ENCODE measurements around the gene PODN. TPM values are rescaled to one million over a fixed set of nuclear protein-coding genes. Genes with fewer than 3 reads are reported as not detected.

PODN gene
- total RNA-seq, 1 donor, result 9.1 TPM

DNA sequence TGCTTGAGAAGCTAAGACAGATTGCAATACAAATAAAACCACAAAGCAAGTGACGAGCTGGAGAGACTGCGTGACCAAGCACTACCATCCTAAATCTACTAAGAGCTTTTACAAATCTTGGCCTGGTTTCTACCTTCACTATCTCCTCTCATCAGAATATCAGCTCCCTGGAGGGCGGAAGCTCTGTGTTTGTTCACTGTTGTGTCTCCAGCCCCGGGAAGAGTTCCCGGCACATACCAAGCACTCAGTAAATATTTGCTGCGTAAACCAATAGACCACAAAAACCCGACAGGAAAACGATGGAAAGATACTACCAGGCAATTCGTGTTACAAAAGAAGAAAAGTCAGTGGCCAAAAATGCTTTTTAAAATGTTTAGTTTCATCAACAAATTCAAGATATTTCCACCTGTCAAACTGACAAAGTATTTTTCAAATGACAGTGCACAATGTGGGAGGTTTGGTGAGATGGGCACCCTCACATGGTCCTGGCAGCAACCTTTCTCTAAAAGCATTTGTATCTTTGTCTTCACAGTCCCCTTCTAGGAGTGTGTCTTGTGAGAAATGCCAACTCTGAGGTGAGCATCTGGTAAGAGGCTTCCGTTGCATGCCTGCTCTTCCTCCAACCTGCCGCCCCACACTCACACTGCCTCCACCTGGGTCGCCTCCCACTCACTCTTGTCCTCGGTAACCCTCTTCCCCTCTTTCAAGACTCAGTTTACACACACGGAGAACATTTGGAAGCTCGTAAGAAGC is 45.7 kb downstream of the PODN start:
- DNase-seq (ENCODE audit: low read depth), result peak; percentile 99
- no peak overlapping the region for H3K4me3 ChIP-seq (ENCODE audit: low read depth, low read length)
- TF ChIP-seq, protein P1, sequence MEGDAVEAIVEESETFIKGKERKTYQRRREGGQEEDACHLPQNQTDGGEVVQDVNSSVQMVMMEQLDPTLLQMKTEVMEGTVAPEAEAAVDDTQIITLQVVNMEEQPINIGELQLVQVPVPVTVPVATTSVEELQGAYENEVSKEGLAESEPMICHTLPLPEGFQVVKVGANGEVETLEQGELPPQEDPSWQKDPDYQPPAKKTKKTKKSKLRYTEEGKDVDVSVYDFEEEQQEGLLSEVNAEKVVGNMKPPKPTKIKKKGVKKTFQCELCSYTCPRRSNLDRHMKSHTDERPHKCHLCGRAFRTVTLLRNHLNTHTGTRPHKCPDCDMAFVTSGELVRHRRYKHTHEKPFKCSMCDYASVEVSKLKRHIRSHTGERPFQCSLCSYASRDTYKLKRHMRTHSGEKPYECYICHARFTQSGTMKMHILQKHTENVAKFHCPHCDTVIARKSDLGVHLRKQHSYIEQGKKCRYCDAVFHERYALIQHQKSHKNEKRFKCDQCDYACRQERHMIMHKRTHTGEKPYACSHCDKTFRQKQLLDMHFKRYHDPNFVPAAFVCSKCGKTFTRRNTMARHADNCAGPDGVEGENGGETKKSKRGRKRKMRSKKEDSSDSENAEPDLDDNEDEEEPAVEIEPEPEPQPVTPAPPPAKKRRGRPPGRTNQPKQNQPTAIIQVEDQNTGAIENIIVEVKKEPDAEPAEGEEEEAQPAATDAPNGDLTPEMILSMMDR (IDR thresholded peaks at IDR 0.05; ENCODE audit: insufficient read depth, low read depth, low read length), result no peak

DNA sequence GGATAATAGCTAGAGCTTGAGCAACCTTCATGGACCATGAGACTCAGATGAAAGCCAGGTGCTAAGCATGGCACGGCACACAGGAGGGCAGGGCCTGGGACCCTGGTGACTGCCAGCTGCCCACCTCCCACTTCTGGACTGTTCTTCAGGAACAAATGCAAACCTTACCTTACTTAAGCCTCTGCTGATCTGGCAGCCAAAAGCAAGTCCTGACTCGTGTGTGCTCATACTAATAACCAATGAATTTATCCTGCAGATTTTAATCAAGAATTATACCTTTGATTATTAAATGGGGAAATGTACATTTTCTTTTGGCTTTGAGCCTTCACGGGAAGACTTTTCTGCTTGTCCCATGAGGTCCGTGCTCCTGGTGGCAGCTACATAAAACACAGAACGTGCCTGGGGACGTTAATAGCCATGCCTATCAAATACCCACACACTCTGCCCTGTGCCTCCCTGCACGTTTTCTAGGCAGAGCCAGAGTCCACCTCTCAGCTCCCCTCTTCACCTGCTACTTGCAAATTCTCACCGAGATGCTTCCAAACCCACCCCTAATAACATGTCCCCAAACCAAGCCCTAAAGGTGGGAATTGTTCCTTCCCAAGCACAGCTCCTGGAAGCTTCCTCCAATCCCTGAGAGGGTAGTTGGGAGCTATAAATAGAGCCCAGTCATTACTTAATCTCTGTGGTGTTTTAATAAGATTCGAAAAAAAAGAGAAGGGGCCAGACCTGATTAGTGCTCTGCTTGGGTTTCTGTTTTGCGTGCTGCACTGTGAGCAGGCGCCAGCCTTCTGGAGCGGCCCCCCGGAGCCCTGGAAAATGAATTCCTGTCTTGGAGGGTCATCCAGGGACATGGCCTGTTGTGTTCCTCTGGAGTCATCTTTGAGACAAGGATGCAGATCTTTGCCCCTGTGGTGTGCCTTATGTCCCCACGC is 46.9 kb downstream of the PODN start:
- TF ChIP-seq, protein P1 (IDR thresholded peaks at IDR 0.05; ENCODE audit: insufficient read depth, low read depth, low read length), result no peak
- no peak overlapping the region for H3K4me3 ChIP-seq (ENCODE audit: low read depth, low read length)
- peak; percentile 90 for DNase-seq (ENCODE audit: low read depth)

DNA sequence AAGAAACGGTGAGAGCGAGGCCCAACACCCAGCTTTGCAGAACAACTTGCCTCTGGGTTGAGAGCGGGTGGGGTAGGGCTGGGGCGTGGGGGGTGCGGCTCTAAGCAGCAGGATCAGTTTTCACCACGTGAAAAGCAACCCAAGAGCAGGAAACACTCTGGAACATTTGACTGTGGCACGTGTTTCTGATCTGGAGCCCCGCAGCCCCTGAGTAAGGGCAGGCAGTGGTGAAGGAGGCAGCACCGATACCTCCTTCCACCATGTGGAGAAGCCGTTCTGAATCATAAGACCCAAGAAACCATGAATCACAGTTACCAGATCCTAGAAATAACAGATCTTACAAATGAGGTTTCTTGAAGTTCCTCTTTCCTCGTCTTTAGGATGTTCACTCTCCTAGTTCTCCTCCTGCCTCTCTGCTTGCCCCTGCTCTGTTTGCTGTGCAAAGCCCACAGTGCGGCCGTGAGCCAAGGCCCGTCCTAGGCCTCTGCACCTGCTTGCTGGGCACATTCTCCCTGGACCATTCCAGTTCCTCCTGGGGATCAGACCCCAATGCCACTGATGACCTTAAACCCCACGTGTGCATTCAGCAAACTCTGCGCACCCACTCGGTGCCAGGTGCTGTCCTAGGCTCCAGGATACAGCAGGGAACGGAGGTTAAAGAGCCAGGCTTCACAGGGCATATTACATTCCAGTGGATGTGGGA is 48.5 kb downstream of the PODN start:
- DNase-seq (ENCODE audit: low read depth), result peak; percentile 81
- H3K4me3 ChIP-seq (ENCODE audit: low read depth, low read length), result no peak overlapping the region
- TF ChIP-seq, protein P1 (IDR thresholded peaks at IDR 0.05; ENCODE audit: insufficient read depth, low read depth, low read length), result no peak

DNA sequence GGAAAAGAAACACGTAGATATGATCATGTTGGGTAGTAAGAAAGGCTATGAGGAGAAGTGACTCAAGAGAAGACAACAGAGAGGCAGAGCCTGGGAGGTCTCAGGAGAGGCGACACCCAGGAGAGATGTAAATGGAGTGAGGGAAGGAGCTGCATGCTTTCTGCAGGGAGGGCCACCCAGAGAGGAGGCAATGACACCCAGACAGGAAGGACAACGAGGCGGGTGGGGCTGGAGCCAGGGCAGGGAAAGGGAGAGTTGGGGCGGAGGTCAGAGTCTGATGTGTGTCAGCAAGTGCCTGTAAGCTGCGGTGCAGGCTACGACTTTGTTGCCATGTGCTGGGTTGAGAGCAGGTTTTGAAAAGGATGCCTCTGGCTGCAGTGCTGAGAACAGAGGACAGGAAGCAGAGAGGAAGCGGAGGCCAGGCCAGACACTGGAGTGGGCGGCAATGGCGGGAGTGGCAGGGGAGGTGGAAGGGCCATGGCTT is 49.1 kb downstream of the PODN start:
- TF ChIP-seq, protein P1 (IDR thresholded peaks at IDR 0.05; ENCODE audit: insufficient read depth, low read depth, low read length), result no peak
- H3K4me3 ChIP-seq (ENCODE audit: low read depth, low read length), result no peak overlapping the region
- DNase-seq (ENCODE audit: low read depth), result peak; percentile 67

DNA sequence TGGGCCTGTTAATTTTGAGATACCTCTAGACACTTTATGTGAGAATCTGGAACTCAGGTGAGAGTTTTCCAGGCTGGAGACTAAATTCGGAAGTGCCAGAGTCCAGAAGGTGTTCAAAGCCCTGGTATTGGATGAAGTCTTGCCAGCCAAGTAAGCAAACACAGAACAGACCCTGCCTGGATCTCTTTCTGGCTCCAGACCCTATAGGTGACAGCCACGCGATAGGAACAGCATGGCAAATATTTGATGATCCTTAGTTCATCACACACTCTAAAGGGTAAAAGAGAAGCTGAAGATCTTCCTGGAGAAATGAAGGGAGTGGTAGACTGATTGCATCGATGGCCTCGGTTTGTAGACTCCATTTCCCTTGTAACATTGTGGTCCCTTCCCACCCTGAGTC is 49.7 kb downstream of the PODN start:
- TF ChIP-seq, protein P1 (IDR thresholded peaks at IDR 0.05; ENCODE audit: insufficient read depth, low read depth, low read length), result no peak
- DNase-seq (ENCODE audit: low read depth), result no peak
- H3K4me3 ChIP-seq (ENCODE audit: low read depth, low read length), result no peak overlapping the region

DNA sequence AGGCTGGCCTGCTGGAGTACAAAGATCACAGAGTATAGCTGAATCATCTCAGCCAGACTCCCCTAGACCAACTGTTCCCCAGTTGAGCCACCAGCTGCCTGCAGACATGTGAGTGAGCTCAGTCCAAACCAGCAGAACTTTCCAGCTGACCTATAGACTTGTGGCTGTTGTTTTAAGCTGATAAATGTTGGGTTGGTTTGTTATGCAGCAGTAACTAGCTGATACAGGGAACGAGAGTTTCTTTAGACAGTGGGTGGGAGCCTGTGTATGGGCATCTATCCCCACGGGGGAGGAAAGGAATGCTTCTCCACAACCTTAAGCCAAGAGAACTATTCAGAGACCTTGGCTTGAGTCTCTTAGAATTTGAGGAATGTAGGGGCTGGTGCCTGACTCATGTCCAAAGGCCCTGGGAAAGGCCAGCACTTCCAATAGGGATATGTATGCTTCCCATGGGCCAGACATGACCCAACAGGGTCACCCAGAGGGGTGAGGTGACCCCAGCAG is 50.3 kb downstream of the PODN start:
- peak; percentile 87 for DNase-seq (ENCODE audit: low read depth)
- no peak overlapping the region for H3K4me3 ChIP-seq (ENCODE audit: low read depth, low read length)
- TF ChIP-seq, protein P1 (IDR thresholded peaks at IDR 0.05; ENCODE audit: insufficient read depth, low read depth, low read length), result no peak

All from fibroblast of villous mesenchyme (primary cell).